HepG2 (cell line): ENCODE data around the gene CCDC85C. TPM values are rescaled to one million over a fixed set of nuclear protein-coding genes. Genes with fewer than 3 reads are reported as not detected.

ENCODE experiments used
- ATAC-seq: fragments of 200-7000 bp; cut with Tn5 transposase; 3 replicates; pipeline ENCODE4 v1.9.1; 2020; ENCODE audit warnings: mild to moderate bottlenecking, moderate library complexity
- BruUV-seq: library from RNA; stranded (reverse); fragments of 400-500 nt; replicated peaks from 2 replicates; lab custom pipeline; 2021; lab: Mats Ljungman, UMichigan
- CTCF ChIA-PET: fragments of 300-600 bp; formaldehyde crosslinking; extraction: SDS; loops from one replicate; lab custom pipeline; 2021; ENCODE audit warnings: low total read pairs, inconsistent platforms, low intra/inter-chr PET ratio; lab: Yijun Ruan, JAX
- POLR2A ChIA-PET: fragments of 350-600 bp; sonication (Branson Sonifier 250); formaldehyde crosslinking; loops from one replicate; lab custom pipeline; 2020; ENCODE audit warnings: antibody characterized with exemption, inconsistent platforms; lab: Yijun Ruan, JAX
- DNase-seq: peaks from one replicate; pipeline ENCODE4 v3.0.0-alpha.2; 2015; ENCODE audit warnings: low spot score
- FAIRE-seq: peaks from 3 replicates; lab custom pipeline; 2011; peaks lifted over from hg19 to GRCh38; lab: Jason Lieb, UNC
- H2AFZ ChIP-seq: one replicate; pipeline ENCODE4 v1.6.1; 2011; ENCODE audit warnings: low read length, inconsistent platforms
- H3K27ac ChIP-seq: fragments of 300-600 bp; 3 replicates; pipeline ENCODE4 v1.8.0; 2011; ENCODE audit warnings: mixed run types, mild to moderate bottlenecking, mixed read lengths, low read length, inconsistent platforms; ENCODE audit not compliant: insufficient read depth; ENCODE audit errors: extremely low read length
- H3K27me3 ChIP-seq, 2 experiments: fragments of 200-600 bp in 1 of 2; 2 replicates in 1 of 2; 3 replicates in 1 of 2; pipeline versions ENCODE4 v1.6.0 to v1.8.0; 2011; ENCODE audit warnings: low read length in 2 of 2, mild to moderate bottlenecking in 2 of 2, moderate library complexity in 2 of 2, inconsistent platforms in 1 of 2; ENCODE audit not compliant: insufficient read depth in 2 of 2, control insufficient read depth in 1 of 2
- H3K36me3 ChIP-seq, 2 experiments: fragments of 200-600 bp in 1 of 2; replicated peaks in 1 of 2; 2 replicates in 1 of 2; 3 replicates in 1 of 2; pipeline versions ENCODE4 v1.5.1 to v1.8.0; 2011; ENCODE audit warnings: low read length in 2 of 2, inconsistent platforms in 1 of 2; ENCODE audit not compliant: insufficient read depth in 2 of 2, control insufficient read depth in 1 of 2
- H3K4me1 ChIP-seq: 2 replicates; pipeline ENCODE4 v1.5.1; 2012; ENCODE audit warnings: low read length, inconsistent platforms; ENCODE audit not compliant: insufficient read depth
- H3K4me2 ChIP-seq: 2 replicates; pipeline ENCODE4 v1.6.0; 2011; ENCODE audit warnings: low read depth, low read length, inconsistent platforms
- H3K4me3 ChIP-seq, 3 experiments: fragments of 200-600 bp in 1 of 3; sonication (generic), shearing (Covaris generic) in 1 of 3; replicated peaks in 1 of 3; 2 replicates each; pipeline ENCODE4 v1.5.1; 2011 to 2016; ENCODE audit warnings: low read length in 3 of 3, inconsistent platforms in 2 of 3, low read depth in 2 of 3, mild to moderate bottlenecking in 2 of 3, control low read depth in 1 of 3, mixed read lengths in 1 of 3; ENCODE audit not compliant: insufficient read depth in 1 of 3
- H3K79me2 ChIP-seq: one replicate; pipeline ENCODE4 v1.6.1; 2011; ENCODE audit warnings: low read length, inconsistent platforms; ENCODE audit not compliant: insufficient read depth
- H3K9ac ChIP-seq: 2 replicates; pipeline ENCODE4 v1.6.0; 2011; ENCODE audit warnings: mild to moderate bottlenecking, low read depth, low read length, inconsistent platforms; ENCODE audit not compliant: insufficient read depth
- H3K9me3 ChIP-seq: 2 replicates; pipeline ENCODE4 v1.5.1; 2012; ENCODE audit warnings: mild to moderate bottlenecking, low read length
- H4K20me1 ChIP-seq: 2 replicates; pipeline ENCODE4 v1.6.0; 2011; ENCODE audit warnings: inconsistent platforms, mild to moderate bottlenecking, low read length, moderate library complexity; ENCODE audit not compliant: insufficient read depth
- POLR2A ChIP-seq, 2 experiments: IDR thresholded peaks; 2 replicates each; pipeline ENCODE4 v1.6.1; 2011; ENCODE audit warnings: low read depth in 2 of 2, low read length in 2 of 2, mild to moderate bottlenecking in 1 of 2, moderate library complexity in 1 of 2; ENCODE audit not compliant: insufficient read depth in 1 of 2
- PREB ChIP-seq: sonication (generic); formaldehyde crosslinking; IDR thresholded peaks from 2 replicates; pipeline ENCODE4 v1.4.0; 2020; ENCODE audit warnings: missing genetic modification reagents
- TBX2 ChIP-seq: sonication (generic); formaldehyde crosslinking; IDR thresholded peaks from 2 replicates; pipeline ENCODE4 v1.5.0; 2020; ENCODE audit warnings: missing genetic modification reagents, mild to moderate bottlenecking, borderline replicate concordance
- ZBTB38 ChIP-seq: sonication (generic); formaldehyde crosslinking; IDR thresholded peaks from 2 replicates; pipeline ENCODE4 v1.5.1; 2020; ENCODE audit warnings: mild to moderate bottlenecking, missing genetic modification reagents
- ZFAT ChIP-seq: sonication (generic); formaldehyde crosslinking; conservative IDR thresholded peaks from 2 replicates; pipeline ENCODE4 v1.8.1; 2023; ENCODE audit warnings: missing genetic modification reagents, inconsistent platforms
- ZKSCAN1 ChIP-seq: fragments of 150-350 bp; IDR thresholded peaks from 2 replicates; pipeline ENCODE4 v1.6.1; 2014; ENCODE audit warnings: low read length
- ZNF280B ChIP-seq: sonication (generic); formaldehyde crosslinking; IDR thresholded peaks from 2 replicates; pipeline ENCODE4 v1.5.0; 2020; ENCODE audit warnings: missing genetic modification reagents, mild to moderate bottlenecking, borderline replicate concordance
- ZNF629 ChIP-seq: sonication (generic); formaldehyde crosslinking; conservative IDR thresholded peaks from 2 replicates; pipeline ENCODE4 v1.5.0; 2020; ENCODE audit warnings: missing genetic modification reagents
- WGBS: methylation state at CpG from one replicate; pipeline ENCODE4 v1.1.6; 2017; ENCODE audit warnings: low lambda C conversion rate; 5-methylcytosine and 5-hydroxymethylcytosine counted together
- in situ Hi-C: cut with HindIII; loops from 2 replicates; pipeline ENCODE4 v1.10.0; 2017; ENCODE audit warnings: low pct_unique_long_range_greater_than_20kb; ENCODE audit not compliant: extremely low pct_ligation_motif_present
- intact Hi-C: fragments of 100-400 bp; cut with micrococcal nuclease; formaldehyde crosslinking; loops from one replicate; pipeline ENCODE4 v1.10.0; 2022; ENCODE audit not compliant: unreplicated experiment
- polyA plus RNA-seq, 8 experiments: library from polyadenylated mRNA; depleted of rRNA in 3 of 8; stranded (reverse) in 7 of 8; unstranded in 1 of 8; fragments of >200 nt; fragmentation: Illumina TruSeq in 4 of 8; extraction: Trizol in 4 of 8; gene quantifications; 2 replicates each; pipeline versions ENCODE4 v1.2.1 to v1.2.3, GENCODE V29; 2011 to 2016; ENCODE audit warnings: low read depth in 4 of 8, missing spikeins in 1 of 8, mixed read lengths in 1 of 8; ENCODE audit not compliant: insufficient read depth in 1 of 8
- total RNA-seq, 5 experiments: library from RNA; depleted of rRNA; stranded (reverse); fragments of >200 nt; fragmentation: Illumina TruSeq; extraction: Trizol; gene quantifications; 2 replicates each; pipeline ENCODE4 v1.2.3, GENCODE V29; 2016; ENCODE audit warnings: low read depth in 1 of 5

Gene CCDC85C
- total and polyA plus RNA-seq, 2 of the 13 experiments (the other 11 are each of a cell fraction or from before 2014, with no cell fraction given) = 18.8 to 43.8 TPM

DNA sequence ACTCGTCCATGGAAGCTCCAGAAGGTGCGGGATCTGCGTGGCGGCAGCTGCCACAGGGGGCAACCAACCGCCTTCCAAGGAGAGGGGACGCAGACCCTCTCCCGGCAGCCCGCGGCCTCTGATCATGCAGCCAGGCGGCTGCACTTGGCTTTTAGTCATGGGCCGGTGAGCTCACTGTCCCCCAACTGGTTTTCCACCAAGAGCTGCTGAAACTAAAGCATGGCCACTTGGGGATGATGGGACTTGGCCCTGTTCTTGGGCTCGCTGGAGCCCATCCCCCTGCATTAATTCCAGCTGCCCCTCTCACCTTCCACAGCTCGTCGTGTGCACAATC lies 39.1 kb downstream of the CCDC85C start:
- Histone ChIP-seq H3K4me3 (no peak overlapping the region), H3K9me3 (no peaks in the 10 kb centered on the region), H3K4me1 (peaks cover 95% of the 10 kb centered on the region), H3K27ac (peak overlapping the region; percentile 91), H3K4me2 (peak overlapping the region; percentile 80; the same call in 1 of the 2 replicates), H3K36me3 (no peaks in the 10 kb centered on the region), H4K20me1 (peaks cover 12% of the 10 kb centered on the region), H3K9ac (peak overlapping the region; percentile 25; the same call in 1 of the 2 replicates), H2AFZ (no peak overlapping the region), H3K27me3 (no peaks in the 10 kb centered on the region), H3K79me2 (peaks cover 95% of the 10 kb centered on the region)
- intact Hi-C loops = loop anchor here (5.0 kb wide), 1 partner anchor 62 kb away; no protein-coding TSS in a partner anchor
- ChIA-PET POLR2A (interaction anchor here (1.0 to 2.2 kb wide), 6 partner anchors 9 to 41 kb away, joined by 3 to 8 read pairs (median 7); partner anchors contain the start of gene CCDC85C), CTCF (no interaction called here)
- no TSS peak for BruUV-seq
- no peak for ATAC-seq
- 82% methylated on average over 12 of the region's 14 CpGs for WGBS
- no peak for FAIRE-seq
- DNase-seq = no peak
- in situ Hi-C loops = loop anchor here (5.0 kb wide), 1 partner anchor 37 kb away; the partner anchor contains the start of gene CCDC85C
- no peak for TF ChIP-seq PREB
- TF ChIP-seq POLR2A (IDR thresholded peaks at IDR 0.05; ENCODE audit: insufficient read depth in 1 of 2, low read depth in 2 of 2, low read length in 2 of 2) = no peak
- peak; percentile 49; the same call in 1 of the 2 replicates for TF ChIP-seq ZBTB38 (CRISPR knock-in tag)
- no peak for TF ChIP-seq ZNF629 (CRISPR knock-in tag)
- TF ChIP-seq ZNF280B (CRISPR knock-in tag) = peak; percentile 29; the same call in 1 of the 2 replicates
- no peak for TF ChIP-seq ZKSCAN1
- TF ChIP-seq ZFAT = no peak
- TF ChIP-seq TBX2 (CRISPR knock-in tag) = 0 out of 2 replicates have a peak, but pooled peaks have one; percentile 22
